SK-N-MC (cell line): ENCODE data around the gene ABCD4.

ENCODE experiments used
- EZH2 ChIP-seq: fragments of 200-600 bp; sonication (generic); IDR thresholded peaks from one replicate; pipeline ENCODE4 v1.6.1; 2017; ENCODE audit warnings: antibody characterized with exemption
- FOXP2 ChIP-seq: optimal IDR thresholded peaks from 2 replicates; pipeline ENCODE3; 2011; ENCODE audit warnings: mild to moderate bottlenecking, moderate library complexity; ENCODE audit not compliant: insufficient read depth; ENCODE audit errors: extremely low read length, control extremely low read depth
- POLR2AphosphoS5 ChIP-seq: IDR thresholded peaks from 2 replicates; pipeline ENCODE4 v1.6.1; 2012; ENCODE audit warnings: mild to moderate bottlenecking, low read depth, low read length, borderline replicate concordance

GRCh38 chr14:74325446-74325845, 22.7 kb upstream of the ABCD4 start:
- no peak for TF ChIP-seq POLR2AphosphoS5
- no peak for TF ChIP-seq EZH2
- TF ChIP-seq FOXP2: no peak
